GM12878 (cell line): ENCODE measurements around the gene ISG15. TPM values are rescaled to one million over a fixed set of nuclear protein-coding genes. Genes with fewer than 3 reads are reported as not detected.

ENCODE experiments used
- ATAC-seq: fragments of 200-7000 bp; cut with Tn5 transposase; 3 replicates; pipeline ENCODE4 v1.9.1; 2020; ENCODE audit warnings: mild to moderate bottlenecking, moderate library complexity
- BruUV-seq: library from RNA; stranded (reverse); fragments of 400-500 nt; replicated peaks from 2 replicates; lab custom pipeline; 2021; lab: Mats Ljungman, UMichigan
- CTCF ChIA-PET: fragments of 300-600 bp; sonication (Branson Sonifier 250); formaldehyde crosslinking; extraction: SDS; loops from one replicate; lab custom pipeline; 2021; ENCODE audit warnings: inconsistent platforms; lab: Yijun Ruan, JAX
- POLR2A ChIA-PET: fragments of 350-600 bp; formaldehyde crosslinking; extraction: SDS; loops from one replicate; lab custom pipeline; 2021; ENCODE audit warnings: inconsistent platforms; lab: Charles Lee
- RAD21 ChIA-PET: fragments of 300-600 bp; sonication (Branson Sonifier 250); formaldehyde crosslinking; loops from one replicate; lab custom pipeline; 2023; ENCODE audit warnings: antibody characterized with exemption; ENCODE audit not compliant: unreplicated experiment; lab: Charles Lee
- SMC1A ChIA-PET: fragments of 300-600 bp; sonication (Branson Sonifier 250); formaldehyde crosslinking; loops from one replicate; lab custom pipeline; 2023; ENCODE audit not compliant: unreplicated experiment, uncharacterized antibody; lab: Charles Lee
- DNase-seq: peaks from one replicate; pipeline ENCODE4 v3.0.0-alpha.2; 2011; ENCODE audit warnings: low read depth, low spot score
- FAIRE-seq: peaks from 3 replicates; lab custom pipeline; 2011; peaks lifted over from hg19 to GRCh38; lab: Jason Lieb, UNC
- H2AFZ ChIP-seq: 2 replicates; pipeline ENCODE4 v1.6.0; 2011; ENCODE audit warnings: low read depth, low read length, control low read depth; ENCODE audit not compliant: control insufficient read depth
- H3K27ac ChIP-seq: 2 replicates; pipeline ENCODE4 v1.5.1; 2011; ENCODE audit warnings: control low read depth; ENCODE audit not compliant: control insufficient read depth, insufficient read depth
- H3K27me3 ChIP-seq, 2 experiments: replicated peaks in 1 of 2; 2 replicates each; pipeline versions ENCODE4 v1.6.0 to v1.6.1; 2011; ENCODE audit warnings: low read length in 1 of 2; ENCODE audit not compliant: control insufficient read depth in 2 of 2, insufficient read depth in 2 of 2
- H3K36me3 ChIP-seq, 2 experiments: 2 replicates each; pipeline ENCODE4 v1.5.1; 2011; ENCODE audit warnings: low read length in 1 of 2; ENCODE audit not compliant: control insufficient read depth in 2 of 2, insufficient read depth in 2 of 2
- H3K4me1 ChIP-seq: 2 replicates; pipeline ENCODE4 v1.6.1; 2011; ENCODE audit warnings: mild to moderate bottlenecking, low read length, moderate library complexity, mixed read lengths; ENCODE audit not compliant: control insufficient read depth, insufficient read depth
- H3K4me2 ChIP-seq: 2 replicates; pipeline ENCODE4 v1.6.0; 2011; ENCODE audit warnings: control low read depth; ENCODE audit not compliant: control insufficient read depth, insufficient read depth
- H3K4me3 ChIP-seq: fragments of 200-600 bp; sonication (generic); 2 replicates; pipeline ENCODE4 v1.5.1; 2016
- H3K79me2 ChIP-seq: 2 replicates; pipeline ENCODE4 v1.6.0; 2011; ENCODE audit warnings: low read length; ENCODE audit not compliant: control insufficient read depth, insufficient read depth
- H3K9ac ChIP-seq: 2 replicates; pipeline ENCODE4 v1.8.0; 2011; ENCODE audit warnings: low read length, control low read depth, mixed read lengths; ENCODE audit not compliant: control insufficient read depth, insufficient read depth
- H3K9me3 ChIP-seq: replicated peaks from 3 replicates; pipeline ENCODE4 v1.5.1; 2011; ENCODE audit warnings: mild to moderate bottlenecking, low read length; ENCODE audit not compliant: control insufficient read depth, insufficient read depth
- H4K20me1 ChIP-seq: 2 replicates; pipeline ENCODE4 v1.6.0; 2011; ENCODE audit not compliant: control insufficient read depth, insufficient read depth
- BCLAF1 ChIP-seq: fragments of 450-650 bp; IDR thresholded peaks from 2 replicates; pipeline ENCODE4 v1.6.1; 2017; ENCODE audit warnings: antibody characterized with exemption, mild to moderate bottlenecking, moderate library complexity
- EGR1 ChIP-seq, 2 experiments: IDR thresholded peaks; 1 replicate in 1 of 2; 2 replicates in 1 of 2; pipeline ENCODE4 v1.6.1; 2011 to 2012; ENCODE audit warnings: low read depth in 2 of 2, low read length in 2 of 2, borderline replicate concordance in 1 of 2, mild to moderate bottlenecking in 1 of 2, moderate library complexity in 1 of 2
- ESRRA ChIP-seq: IDR thresholded peaks from 2 replicates; pipeline ENCODE4 v1.6.1; 2012; ENCODE audit warnings: mild to moderate bottlenecking, low read length, improper control_type of control experiment
- ETV6 ChIP-seq, 2 experiments: fragments of 450-650 bp in 1 of 2; IDR thresholded peaks in 1 of 2; conservative IDR thresholded peaks in 1 of 2; 2 replicates each; pipeline ENCODE4 v1.6.1; 2014; ENCODE audit warnings: antibody characterized with exemption in 1 of 2, borderline replicate concordance in 1 of 2, low read depth in 1 of 2, mild to moderate bottlenecking in 1 of 2, moderate library complexity in 1 of 2
- HSF1 ChIP-seq: fragments of 150-350 bp; IDR thresholded peaks from 2 replicates; pipeline ENCODE4 v1.6.1; 2014; ENCODE audit warnings: mild to moderate bottlenecking, low read depth, low read length
- KAT2A ChIP-seq: conservative IDR thresholded peaks from 2 replicates; pipeline ENCODE4 v1.6.1; 2011; ENCODE audit warnings: low read depth, low read length; ENCODE audit not compliant: control insufficient read depth
- MEF2B ChIP-seq: fragments of 450-650 bp; IDR thresholded peaks from 2 replicates; pipeline ENCODE4 v1.6.1; 2018; ENCODE audit warnings: mild to moderate bottlenecking, moderate library complexity; ENCODE audit not compliant: partially characterized antibody, poor library complexity, severe bottlenecking
- NFYA ChIP-seq: IDR thresholded peaks from 2 replicates; pipeline ENCODE4 v1.6.1; 2011; ENCODE audit warnings: low read depth, mild to moderate bottlenecking, low read length, improper control_type of control experiment, borderline replicate concordance
- RUNX3 ChIP-seq: IDR thresholded peaks from 2 replicates; pipeline ENCODE4 v1.6.1; 2012; ENCODE audit warnings: low read length, inconsistent platforms
- SPI1 ChIP-seq: IDR thresholded peaks from 2 replicates; pipeline ENCODE4 v1.6.1; 2011; ENCODE audit warnings: low read depth, mild to moderate bottlenecking, low read length, moderate library complexity, borderline replicate concordance; ENCODE audit not compliant: insufficient read depth
- SUPT20H ChIP-seq: IDR thresholded peaks from 2 replicates; pipeline ENCODE4 v1.6.1; 2011; ENCODE audit warnings: low read depth, mild to moderate bottlenecking, low read length, moderate library complexity, borderline replicate concordance; ENCODE audit not compliant: control insufficient read depth
- SUZ12 ChIP-seq: fragments of 200-600 bp; sonication (generic); IDR thresholded peaks from one replicate; pipeline ENCODE4 v1.6.1; 2018; ENCODE audit warnings: antibody characterized with exemption, mild to moderate bottlenecking; ENCODE audit not compliant: unreplicated experiment
- YY1 ChIP-seq: IDR thresholded peaks from 2 replicates; pipeline ENCODE4 v1.6.1; 2011; ENCODE audit warnings: low read depth, mild to moderate bottlenecking, low read length
- ZBTB11 ChIP-seq: fragments of 450-650 bp; formaldehyde crosslinking; IDR thresholded peaks from 2 replicates; pipeline ENCODE4 v1.5.0; 2022; ENCODE audit warnings: mild to moderate bottlenecking, missing genetic modification characterization
- ZSCAN29 ChIP-seq: fragments of 450-650 bp; IDR thresholded peaks from 2 replicates; pipeline ENCODE4 v1.6.1; 2017; ENCODE audit warnings: mild to moderate bottlenecking, moderate library complexity
- WGBS: methylation state at CpG from one replicate; pipeline ENCODE4 v1.1.6; 2016; ENCODE audit warnings: low lambda C conversion rate; ENCODE audit not compliant: insufficient replicate concordance, insufficient coverage; ENCODE audit errors: missing lambda C conversion rate; 5-methylcytosine and 5-hydroxymethylcytosine counted together
- in situ Hi-C: fragments of 300-500 bp; cut with MboI; formaldehyde crosslinking; loops from 9 replicates; pipeline ENCODE4 v1.14.3; 2018; ENCODE audit warnings: mixed read lengths
- intact Hi-C: fragments of 100-400 bp; cut with micrococcal nuclease; formaldehyde crosslinking; loops from one replicate; pipeline ENCODE4 v1.14.2; 2022; ENCODE audit not compliant: unreplicated experiment
- polyA plus RNA-seq, 11 experiments: library from polyadenylated mRNA; depleted of rRNA in 4 of 11; unstranded in 6 of 11; stranded (reverse) in 5 of 11; fragments of >200 nt; fragmentation: Nextera tagmentation in 4 of 11; fragmentation: Illumina TruSeq in 1 of 11; extraction: Ambion mirVana in 4 of 11; extraction: Trizol in 1 of 11; gene quantifications; 1 replicate in 1 of 11; 2 replicates in 10 of 11; pipeline versions ENCODE4 v1.2.1 to v1.2.3, GENCODE V29; 2011 to 2016; ENCODE audit warnings: inconsistent platforms in 2 of 11, missing spikeins in 2 of 11, low read depth in 1 of 11
- total RNA-seq, 4 experiments: library from RNA; depleted of rRNA in 3 of 4; stranded (reverse); fragments of >200 nt in 3 of 4; fragmentation: Illumina TruSeq in 1 of 4; extraction: Trizol in 1 of 4; gene quantifications; 2 replicates each; pipeline versions ENCODE4 v1.2.1 to v1.2.3, GENCODE V29; 2013 to 2021

Gene ISG15
- total and polyA plus RNA-seq, 10 of the 15 experiments (the other 5 are each of a cell fraction or from before 2014, with no cell fraction given) = 7.8 to 384 (median 274) TPM

GRCh38 chr1:1038694-1039093 lies 25.4 kb downstream of the ISG15 start:
- ChIA-PET CTCF (interaction anchor here (1.2 to 3.3 kb wide), 4 partner anchors 21 to 81 kb away, joined by 3 to 29 read pairs (median 7); no protein-coding TSS in a partner anchor), RAD21 (interaction anchor here (1.2 to 3.5 kb wide), 3 partner anchors 20 to 212 kb away, joined by 4 to 26 read pairs (median 6); no protein-coding TSS in a partner anchor), SMC1A (interaction anchor here (0.9 to 2.2 kb wide), 4 partner anchors 25 to 83 kb away, joined by 3 to 14 read pairs (median 4); partner anchors contain the start of gene ISG15), POLR2A (interaction anchor here (0.6 to 2.4 kb wide), 7 partner anchors 20 to 212 kb away, joined by 3 to 9 read pairs (median 6); no protein-coding TSS in a partner anchor)
- H3K9ac ChIP-seq = no peak overlapping the region
- H3K79me2 ChIP-seq = no peaks in the 10 kb centered on the region
- H3K4me1 ChIP-seq = peaks cover 28% of the 10 kb centered on the region
- in situ Hi-C loops = no loop called here
- H3K4me3 ChIP-seq = no peak overlapping the region
- no peaks in the 10 kb centered on the region for H3K9me3 ChIP-seq
- H4K20me1 ChIP-seq = no peaks in the 10 kb centered on the region
- WGBS = 21% methylated on average over 6 of the region's 6 CpGs
- peaks cover 0 to 2% of the 10 kb centered on the region in 2 experiments; a peak in 2 of 4 replicates for H3K36me3 ChIP-seq
- FAIRE-seq (peak; percentile 70), DNase-seq (no peak), ATAC-seq (peak; percentile 90)
- H3K27me3 ChIP-seq = no peaks in the 10 kb centered on the region
- H2AFZ ChIP-seq = no peak overlapping the region
- no TSS peak for BruUV-seq
- intact Hi-C loops = loop anchor here (1.0 kb wide), 1 partner anchor 26 kb away; no protein-coding TSS in a partner anchor
- no peak overlapping the region for H3K27ac ChIP-seq
- H3K4me2 ChIP-seq = peak overlapping the region; percentile 77
- peak; percentile 96 for TF ChIP-seq SPI1
- TF ChIP-seq ESRRA = no peak
- TF ChIP-seq SUPT20H = no peak
- TF ChIP-seq HSF1 = no peak
- no peak for TF ChIP-seq MEF2B
- no peak for TF ChIP-seq ZBTB11 (CRISPR knock-in tag)
- TF ChIP-seq ZSCAN29 = no peak
- no peak for TF ChIP-seq KAT2A
- no peak for TF ChIP-seq SUZ12
- TF ChIP-seq RUNX3 = peak; percentile 90
- no peak for TF ChIP-seq ETV6 (conservative IDR thresholded peaks at IDR 0.05 in 1 of 2, IDR thresholded peaks at IDR 0.05 in 1 of 2; ENCODE audit: borderline replicate concordance in 1 of 2, low read depth in 1 of 2)
- no peak for TF ChIP-seq BCLAF1
- no peak for TF ChIP-seq YY1
- no peak for TF ChIP-seq NFYA
- TF ChIP-seq EGR1 (IDR thresholded peaks at IDR 0.05; ENCODE audit: borderline replicate concordance in 1 of 2, low read depth in 2 of 2, low read length in 2 of 2) = no peak
